GM21528 (cell line): ENCODE results near the gene FKBP3.
"Not testable (repeated sequence)": the region's sequence is repeated elsewhere in the genome, so short reads cannot be mapped to it uniquely, and the experiment has no call there.

Source experiments
- ATAC-seq: cut with Tn5 transposase; IDR thresholded peaks from one replicate; pipeline ENCODE4 v1.9.1; 2021; ENCODE audit warnings: mild to moderate bottlenecking, moderate library complexity; ENCODE audit not compliant: unreplicated experiment, low FRiP score

The FKBP3 gene

DNA sequence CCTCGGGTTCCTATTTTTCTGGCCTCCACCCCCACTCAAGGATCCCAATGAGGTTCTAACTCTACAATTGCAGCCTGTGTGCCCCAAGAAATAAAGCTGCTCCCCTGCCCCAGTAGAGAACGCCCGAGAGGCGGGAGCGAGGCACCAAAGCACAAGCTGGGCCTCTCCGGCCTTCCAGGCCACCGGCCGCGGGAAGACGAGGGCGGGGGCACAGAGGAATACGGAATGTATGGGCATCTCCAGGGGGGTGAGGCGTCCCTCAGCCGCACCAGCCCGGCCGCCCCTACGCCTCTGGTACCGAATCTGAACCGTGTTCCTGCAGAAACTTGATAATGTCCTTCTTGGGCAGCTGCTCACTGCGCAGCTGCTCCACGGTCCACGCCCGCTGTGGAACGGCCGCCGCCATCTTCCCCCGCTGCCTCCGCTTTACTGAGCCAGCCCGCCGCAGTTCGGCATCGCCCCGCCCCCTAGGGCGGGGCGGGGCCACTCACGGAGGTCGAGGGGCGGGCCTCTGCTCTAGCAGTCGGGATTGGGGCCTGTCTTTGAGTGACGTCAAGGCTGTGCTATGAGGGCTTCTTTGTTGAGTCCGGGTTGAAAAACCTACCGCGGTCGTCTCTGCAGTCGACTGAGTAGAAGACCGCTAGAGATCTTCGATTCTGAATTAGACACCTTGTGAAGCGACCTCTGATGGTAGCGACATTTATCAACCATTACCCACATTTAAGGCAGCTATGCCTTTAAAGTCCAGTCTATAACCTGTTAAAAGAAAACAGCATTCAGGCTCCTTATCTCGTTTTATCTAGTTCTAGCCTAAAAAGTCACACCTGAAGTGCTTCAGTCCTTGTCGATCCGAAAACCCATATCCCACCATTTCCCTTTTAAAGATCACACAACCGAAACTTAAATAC is at the start of gene FKBP3:
FKBP3 (minus strand) TSS at position 431 of the 908 bp plus-strand sequence; CDS start at position 406, 25 bp downstream.
- ATAC-seq: peak; percentile 93

DNA sequence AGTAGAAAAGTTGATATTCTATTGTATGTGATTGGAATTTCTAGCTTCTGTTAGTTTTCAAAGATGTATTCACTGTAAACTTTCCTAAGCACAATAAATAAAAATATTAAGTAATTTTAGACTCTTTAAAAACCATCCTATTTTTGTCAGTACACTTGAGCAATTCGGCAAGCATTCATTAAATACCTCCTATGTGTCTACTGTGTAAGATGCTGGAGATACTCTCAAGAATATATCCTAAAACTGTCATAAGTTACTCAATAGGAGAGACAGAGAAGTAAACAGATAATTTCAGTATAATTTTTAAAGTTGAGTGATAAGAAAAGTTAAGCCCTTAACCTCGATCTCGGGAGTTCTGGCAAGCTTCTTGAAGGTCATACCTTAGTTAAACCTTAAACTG is 47.5 kb upstream of the FKBP3 start:
- ATAC-seq: no peak

DNA sequence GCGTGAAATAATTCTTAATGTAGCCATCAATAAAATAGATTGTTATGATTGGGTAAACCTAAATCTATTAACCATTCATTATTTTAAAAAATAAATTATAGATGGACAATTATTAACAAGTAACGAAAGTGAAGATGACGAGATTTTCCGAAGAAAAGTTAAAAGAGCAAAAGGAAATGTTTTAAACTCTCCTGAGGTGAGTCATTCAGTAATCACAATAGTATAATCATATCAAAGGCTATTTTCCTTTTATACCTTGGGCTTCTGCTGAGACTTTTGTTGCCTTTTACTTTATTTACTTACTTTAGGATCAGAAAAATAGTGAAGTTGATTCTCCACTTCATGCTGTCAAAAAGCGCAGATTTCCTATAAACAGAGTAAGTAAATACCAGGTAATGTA is 47.0 kb upstream of the FKBP3 start:
- no peak for ATAC-seq

DNA sequence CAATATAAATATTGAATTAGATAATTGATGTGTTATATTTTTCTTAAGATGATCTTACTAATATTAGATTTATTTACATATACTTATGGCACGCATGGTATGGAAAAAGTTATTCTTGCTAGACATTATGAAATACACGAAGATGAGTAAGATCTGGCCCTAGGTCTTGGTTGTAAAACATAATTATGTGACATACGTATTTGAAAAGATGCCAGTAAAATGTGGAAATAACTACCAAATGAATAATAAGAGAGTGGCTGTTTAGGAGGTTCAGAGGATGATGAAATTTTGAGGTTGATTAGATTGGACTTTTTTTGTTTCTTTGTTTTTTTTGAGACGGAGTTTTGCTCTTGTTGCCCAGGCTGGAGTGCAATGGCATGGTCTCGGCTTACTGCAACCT is 42.8 kb upstream of the FKBP3 start:
- no peak for ATAC-seq

DNA sequence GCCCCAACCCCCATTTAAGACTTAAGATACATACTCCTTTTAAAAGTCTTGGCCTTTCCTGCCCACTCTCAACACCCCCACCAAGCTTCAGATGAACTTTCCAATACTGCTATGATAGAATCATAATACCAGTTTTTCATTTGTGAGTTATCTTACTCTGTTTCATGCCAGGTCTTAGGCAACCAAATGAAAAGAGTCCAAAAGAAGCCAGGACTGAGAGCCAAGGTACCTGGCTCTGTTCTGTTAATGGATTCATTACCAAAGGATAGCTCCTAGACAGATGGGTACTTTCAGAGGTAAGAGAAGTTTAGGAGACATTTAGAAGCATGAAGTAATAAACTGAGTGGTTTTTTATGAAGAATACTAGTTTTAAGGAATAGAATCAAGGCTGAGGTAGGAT is 35.6 kb upstream of the FKBP3 start:
- no peak for ATAC-seq

DNA sequence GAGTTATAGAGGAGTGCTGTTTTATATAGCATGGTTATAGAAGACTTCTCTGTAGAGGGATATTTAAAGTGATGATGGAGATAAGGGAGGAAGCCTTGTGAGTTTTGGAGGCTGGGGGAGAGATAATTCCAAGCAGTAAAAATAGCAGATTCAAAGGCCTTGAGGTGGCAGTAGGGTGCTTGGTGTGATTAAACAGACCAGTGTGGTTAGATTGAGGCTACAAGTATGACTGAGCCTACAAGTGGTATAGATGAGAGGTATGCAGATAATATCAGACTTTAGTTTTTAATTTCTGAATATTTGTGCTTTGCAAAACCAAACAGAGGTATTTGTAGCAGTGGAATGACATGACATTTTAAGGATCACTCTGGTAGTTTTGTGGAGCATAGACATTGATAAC is 21.8 kb upstream of the FKBP3 start:
- ATAC-seq: no peak

DNA sequence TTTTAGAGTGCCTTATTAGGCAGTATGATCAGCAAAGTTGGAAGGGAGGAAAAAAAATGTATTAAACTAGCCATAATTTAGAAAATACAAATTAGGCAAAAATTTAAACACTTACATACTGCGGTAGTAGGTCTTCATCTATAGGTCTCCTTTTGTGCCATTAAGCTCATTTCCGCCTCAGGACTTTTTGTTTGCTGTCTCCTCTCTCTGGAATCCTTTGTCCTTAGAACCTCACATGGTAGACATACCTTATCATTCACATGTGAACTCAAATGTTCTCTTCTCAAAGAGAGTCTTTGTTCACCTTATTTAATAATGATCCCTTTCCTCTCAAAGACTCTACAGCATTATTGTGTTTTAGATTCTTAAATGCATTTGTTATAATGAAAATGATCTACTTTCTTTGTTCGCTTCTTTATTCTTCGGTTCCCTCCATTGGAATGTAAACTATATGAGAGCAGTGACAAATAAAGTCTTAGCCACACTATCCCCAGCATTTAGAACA is 16.2 kb upstream of the FKBP3 start:
- ATAC-seq: no peak

DNA sequence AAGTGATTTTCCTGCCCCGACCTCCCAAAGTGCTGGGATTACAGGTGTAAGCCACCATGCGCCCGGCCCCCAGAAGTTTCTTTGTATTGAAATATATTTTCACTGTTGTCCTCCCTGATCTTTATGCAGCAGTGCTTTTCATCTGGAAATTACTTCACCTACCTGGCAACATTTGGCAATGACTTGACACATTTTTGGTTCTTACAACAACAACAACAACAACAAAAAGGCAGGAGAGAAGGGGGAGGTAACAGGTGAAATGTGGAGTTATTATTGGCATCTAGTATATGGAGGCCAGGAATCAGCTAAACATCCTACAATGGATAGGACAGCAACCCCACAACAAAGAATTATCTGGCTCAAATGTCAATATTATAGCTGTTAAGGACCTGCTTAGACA is 15.3 kb upstream of the FKBP3 start:
- no peak for ATAC-seq

DNA sequence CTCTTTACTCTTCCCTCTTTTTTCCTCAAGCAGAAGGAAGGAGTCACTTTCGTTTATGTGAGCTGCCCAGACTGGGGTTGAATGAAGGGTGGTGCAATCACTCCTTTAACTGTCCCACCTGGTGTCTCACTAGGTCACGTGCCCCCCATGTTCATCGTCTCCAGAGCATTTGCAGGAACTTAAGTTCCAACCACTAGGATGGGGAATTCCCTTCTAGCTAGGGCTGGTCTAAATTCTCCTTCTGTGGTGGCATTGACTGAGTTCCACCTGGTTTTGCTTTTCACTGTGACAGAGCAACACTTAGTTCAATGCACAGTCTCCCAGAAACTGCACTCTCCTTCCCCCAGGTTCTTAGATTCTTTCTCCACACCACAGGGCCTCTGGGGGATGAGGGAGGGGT is 10.9 kb upstream of the FKBP3 start:
- ATAC-seq: no peak

DNA sequence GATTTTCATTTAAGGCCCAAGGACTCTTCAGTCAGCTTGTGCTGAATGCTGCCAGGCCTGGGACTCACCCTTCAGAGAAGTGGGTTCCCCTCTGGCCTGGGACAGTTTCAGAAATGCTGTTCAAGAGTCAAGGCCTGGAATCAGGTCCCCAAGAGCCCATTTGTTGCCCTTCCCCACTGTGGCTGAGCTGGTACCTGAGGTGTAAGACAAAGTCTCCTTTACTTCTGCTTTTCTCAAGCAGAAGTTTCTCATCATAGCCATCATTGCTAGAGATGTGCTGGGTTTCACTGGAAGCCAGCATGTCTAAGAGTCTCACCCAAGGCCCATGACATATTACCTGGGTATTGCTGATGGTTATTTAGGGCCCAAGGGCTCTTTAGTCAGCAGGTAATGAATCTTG is 10.4 kb upstream of the FKBP3 start:
- ATAC-seq: no peak

DNA sequence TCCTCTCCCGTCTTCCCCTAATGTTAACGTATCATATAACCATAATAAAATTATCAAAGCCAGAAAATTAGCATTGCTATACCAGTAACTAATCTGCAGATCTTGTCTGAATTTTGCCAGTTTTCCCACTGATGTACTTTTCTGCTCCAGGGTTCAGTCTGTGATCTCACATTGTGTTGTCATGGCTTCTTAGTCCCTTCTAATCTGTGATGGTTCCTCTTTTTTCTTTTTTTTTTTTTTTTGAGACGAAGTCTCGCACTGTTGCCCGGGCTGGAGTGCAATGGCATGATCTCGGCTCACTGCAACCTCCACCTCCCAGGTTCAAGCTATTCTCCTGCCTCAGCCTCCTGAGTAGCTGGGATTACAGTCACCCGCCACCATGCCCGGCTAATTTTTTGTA is 7.8 kb upstream of the FKBP3 start:
- not testable (repeated sequence) for ATAC-seq

DNA sequence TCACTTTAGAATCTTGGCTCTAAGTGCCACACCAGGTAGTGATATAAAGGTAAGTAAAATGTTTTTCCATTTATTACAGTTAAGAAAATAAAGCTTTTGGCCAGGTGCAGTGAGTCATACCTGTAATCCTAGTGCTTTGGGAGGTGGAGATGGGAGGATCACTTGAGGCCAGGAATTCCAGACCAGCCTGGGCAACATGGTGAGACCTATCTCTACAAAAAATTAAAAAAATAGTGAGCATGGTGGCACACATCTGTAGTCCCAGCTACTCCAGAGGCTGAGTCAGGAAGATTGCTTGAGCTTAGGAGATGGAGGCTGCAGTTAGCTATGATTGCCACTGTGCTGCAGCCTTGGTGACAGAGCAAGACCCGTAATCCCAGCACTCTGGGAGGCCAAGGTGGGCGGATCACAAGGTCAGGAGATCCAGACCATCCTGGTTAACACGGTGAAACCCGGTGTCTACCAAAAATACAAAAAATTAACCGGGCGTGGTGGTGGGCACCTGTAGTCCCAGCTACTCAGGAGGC is 6.4 kb upstream of the FKBP3 start:
- ATAC-seq: no peak

DNA sequence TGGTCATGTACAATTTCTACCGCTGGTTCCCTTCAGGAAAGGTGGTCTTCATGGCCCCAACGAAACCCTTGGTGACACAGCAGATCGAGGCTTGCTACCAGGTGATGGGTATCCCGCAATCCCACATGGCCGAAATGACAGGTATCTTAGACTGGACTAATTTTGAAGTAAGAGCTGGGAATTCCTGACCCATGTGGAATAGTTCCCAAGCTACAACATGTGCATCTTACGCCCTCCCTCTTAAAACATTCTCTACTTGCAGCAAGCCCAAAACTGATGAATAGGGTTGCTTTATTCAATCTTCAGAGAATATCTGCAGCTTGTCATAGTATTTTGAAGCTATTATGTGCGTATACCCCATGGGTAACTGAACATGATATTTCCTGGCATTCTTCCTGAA is 2.1 kb upstream of the FKBP3 start:
- ATAC-seq: no peak

DNA sequence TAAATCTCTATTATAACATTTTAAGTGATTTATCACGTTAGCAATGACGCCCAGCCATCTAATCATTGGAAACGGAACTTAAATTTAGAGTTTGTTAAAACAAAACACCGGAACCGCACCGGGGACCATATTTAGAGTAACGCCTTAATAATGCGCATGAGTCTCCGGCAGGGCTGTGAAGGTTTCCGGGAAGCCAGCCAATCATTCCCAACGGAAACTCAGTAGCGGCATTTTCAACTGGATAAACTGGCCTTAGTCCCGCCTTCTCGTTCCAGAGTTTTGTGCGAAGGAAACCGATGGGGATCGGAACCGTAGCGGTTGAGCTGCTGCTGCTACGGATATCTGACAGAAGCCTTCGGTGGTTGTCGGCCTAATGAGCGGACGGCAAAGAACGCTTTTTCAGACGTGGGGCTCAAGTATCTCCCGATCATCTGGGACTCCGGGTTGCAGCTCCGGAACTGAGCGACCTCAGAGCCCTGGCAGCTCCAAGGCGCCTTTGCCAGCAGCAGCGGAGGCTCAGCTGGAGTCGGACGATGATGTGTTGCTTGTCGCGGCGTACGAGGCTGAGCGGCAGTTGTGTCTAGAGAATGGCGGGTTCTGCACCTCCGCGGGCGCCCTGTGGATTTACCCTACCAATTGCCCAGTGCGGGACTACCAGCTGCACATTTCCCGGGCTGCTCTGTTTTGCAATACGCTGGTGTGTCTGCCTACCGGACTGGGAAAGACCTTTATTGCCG is 1.5 kb upstream of the FKBP3 start, which contains the start of gene FANCM:
FANCM (plus strand) TSS at position 272 of the 737 bp plus-strand sequence; CDS start at position 374, 102 bp downstream.
- peak; percentile 47 for ATAC-seq

DNA sequence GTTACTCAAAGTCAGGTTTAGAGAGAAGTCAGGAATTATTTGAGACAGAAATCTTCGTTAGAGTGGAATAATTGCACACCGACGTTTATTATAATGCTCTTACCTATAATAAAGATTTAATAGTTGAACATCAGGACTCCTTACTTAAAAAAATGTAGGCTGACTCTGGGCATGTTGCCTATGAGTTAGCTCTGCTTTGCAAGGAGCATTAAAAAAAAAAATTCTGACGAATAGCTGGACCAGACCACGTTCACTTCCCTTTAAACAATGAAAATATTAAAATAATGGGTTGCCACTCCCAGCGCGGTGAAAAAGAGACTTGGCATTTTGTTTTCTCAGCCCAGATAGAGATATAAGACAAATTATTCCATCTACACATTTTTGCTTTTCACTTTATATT is 875 bp upstream of the FKBP3 start:
- ATAC-seq: no peak

DNA sequence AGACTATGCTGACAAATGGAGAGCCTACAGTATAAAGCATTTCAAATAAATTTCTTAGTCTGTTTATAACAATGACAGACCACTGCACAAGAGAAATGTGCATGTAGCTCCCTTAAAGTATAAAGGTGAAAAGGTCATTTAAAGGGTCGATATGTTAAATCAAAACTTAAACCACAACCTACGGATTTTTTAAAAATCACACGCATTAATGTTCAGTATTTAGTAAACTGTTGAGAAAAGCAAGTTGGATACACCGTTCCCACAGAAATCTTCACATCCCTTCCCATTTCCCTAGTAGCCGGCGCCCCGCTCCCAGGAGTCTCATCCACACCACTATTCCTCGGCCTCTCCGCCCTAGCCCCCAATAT is 614 bp downstream of the FKBP3 start:
- ATAC-seq: no peak

DNA sequence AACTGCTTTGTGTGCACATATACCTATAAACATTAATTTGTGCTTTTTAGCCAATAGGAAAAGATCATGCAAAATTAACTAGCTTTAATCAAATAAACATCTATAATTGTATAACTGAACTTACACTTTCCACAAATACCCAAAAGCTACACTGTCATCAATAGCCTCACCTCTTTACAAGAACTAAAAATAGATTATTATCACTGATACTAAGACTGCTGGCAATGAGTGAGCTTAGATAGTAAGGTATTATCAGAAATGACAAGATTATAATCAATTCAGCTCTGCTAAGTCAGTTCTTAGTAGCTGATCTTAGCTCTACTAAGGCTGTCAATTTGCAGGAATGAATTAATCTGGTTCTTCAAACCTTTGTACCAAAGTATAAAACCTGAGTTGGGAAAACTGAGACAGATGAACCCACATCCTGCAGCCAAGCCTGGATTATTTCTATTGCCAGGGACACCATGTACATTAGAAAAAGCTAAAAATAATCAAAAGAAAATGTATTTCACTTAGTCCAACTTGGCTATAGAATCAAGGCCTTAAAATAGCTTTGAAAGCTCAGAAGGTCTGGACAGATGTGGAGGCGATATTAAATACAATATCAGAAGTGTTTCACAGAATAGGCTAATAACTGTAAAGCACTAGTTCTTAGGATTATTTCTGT is 5.2 kb downstream of the FKBP3 start:
- ATAC-seq: no peak

DNA sequence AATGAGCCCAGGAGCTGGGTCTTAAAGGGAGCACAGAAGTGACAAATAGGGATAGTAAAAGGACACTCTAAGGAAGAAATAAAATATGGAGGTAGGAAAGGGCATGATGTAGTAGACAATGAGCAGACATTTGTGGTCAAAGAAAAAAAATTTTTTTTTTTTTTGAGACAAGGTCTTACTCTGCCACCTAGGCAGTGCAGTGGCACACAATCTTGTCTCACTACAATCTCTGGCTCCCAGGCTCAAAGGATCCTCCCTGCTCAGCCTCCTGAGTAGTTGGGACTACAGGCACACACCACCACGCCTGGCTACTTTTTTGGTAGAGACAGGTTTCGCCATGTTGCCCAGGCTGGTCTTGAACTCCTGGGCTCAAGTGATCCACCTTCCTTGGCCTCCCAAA is 8.5 kb downstream of the FKBP3 start:
- no peak for ATAC-seq

DNA sequence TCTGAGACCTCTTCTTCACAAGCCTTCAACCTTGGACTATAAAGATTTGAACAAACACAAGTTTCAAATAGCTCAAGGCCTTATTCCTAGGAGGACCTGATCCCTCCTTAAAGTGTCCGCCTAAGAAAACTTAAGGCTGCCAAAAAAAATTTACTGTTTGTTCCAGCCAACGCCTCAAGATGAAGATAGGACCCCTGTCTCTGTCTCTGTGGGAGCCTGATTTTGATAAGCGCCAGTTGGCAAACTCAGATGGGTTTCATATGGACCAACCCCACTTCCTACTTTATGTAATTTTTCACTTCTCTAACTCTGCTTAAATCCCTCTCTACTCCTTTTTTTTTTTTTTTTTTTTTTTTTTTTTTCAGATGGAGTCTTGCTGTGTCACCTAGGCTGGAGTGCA is 11.0 kb downstream of the FKBP3 start:
- ATAC-seq: no peak

DNA sequence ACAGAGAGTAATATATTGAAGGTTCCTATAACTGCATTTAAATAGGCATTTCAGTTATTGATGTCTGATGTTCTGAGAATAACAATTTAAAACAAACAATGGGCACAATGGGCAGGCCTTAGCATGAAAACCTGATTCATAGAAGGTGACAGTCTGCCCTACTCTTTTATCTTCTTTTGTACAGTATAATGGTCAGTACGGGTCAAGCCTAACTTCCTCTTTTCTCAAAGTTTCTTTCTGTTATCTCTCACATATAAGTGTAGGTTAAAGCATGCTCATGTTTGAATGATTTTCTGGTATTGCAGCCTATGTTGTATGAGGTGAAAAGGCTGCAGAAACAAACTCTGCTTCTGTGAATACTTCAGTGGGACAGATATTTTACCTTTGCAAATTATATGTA is 14.2 kb downstream of the FKBP3 start:
- no peak for ATAC-seq

DNA sequence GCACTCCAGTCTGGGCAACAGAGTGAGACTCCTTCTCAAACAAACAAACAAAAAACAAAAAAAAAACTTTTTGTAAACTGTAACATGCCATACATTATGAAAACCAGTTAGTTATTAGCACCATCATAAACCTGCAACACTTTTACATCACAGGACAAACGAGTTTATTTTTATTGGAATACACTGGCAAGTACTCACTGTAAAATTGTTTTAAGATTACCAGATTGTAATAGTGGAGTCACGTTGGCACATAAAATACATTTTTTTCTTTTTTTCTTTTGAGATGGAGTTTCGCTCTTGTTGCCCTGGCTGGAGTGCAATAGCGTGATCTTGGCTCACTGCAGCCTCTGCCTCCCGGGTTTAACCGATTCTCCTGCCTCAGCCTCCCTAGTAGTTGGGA is 15.7 kb downstream of the FKBP3 start:
- ATAC-seq: no peak
